SK-N-SH treated with all-trans-retinoic acid at 6 μM for 48 hours (cell line): ENCODE results near the gene EPC2.

Experiments used
- ATAC-seq: fragments of 200-7000 bp; cut with Tn5 transposase; 3 replicates; pipeline ENCODE4 v1.9.1; 2020; ENCODE audit warnings: mild to moderate bottlenecking, moderate library complexity
- ARNTL ChIP-seq: fragments of 450-650 bp; formaldehyde crosslinking; IDR thresholded peaks from 2 replicates; pipeline ENCODE4 v1.5.0; 2020; ENCODE audit warnings: low read depth, mild to moderate bottlenecking, moderate library complexity, borderline replicate concordance
- CSDC2 ChIP-seq: fragments of 250-450 bp; sonication (Bioruptor Pico); IDR thresholded peaks from 2 replicates; pipeline ENCODE4 v1.5.0; 2020; ENCODE audit warnings: mild to moderate bottlenecking, moderate library complexity
- ESRRG ChIP-seq: fragments of 250-450 bp; sonication (Bioruptor Pico); IDR thresholded peaks from 2 replicates; pipeline ENCODE4 v1.6.1; 2021; ENCODE audit warnings: mild to moderate bottlenecking
- GLIS3 ChIP-seq: fragments of 250-450 bp; sonication (Bioruptor Pico); IDR thresholded peaks from 2 replicates; pipeline ENCODE4 v1.5.0; 2020; ENCODE audit warnings: mild to moderate bottlenecking, moderate library complexity
- ISL1 ChIP-seq: fragments of 250-450 bp; sonication (Bioruptor Pico); IDR thresholded peaks from 2 replicates; pipeline ENCODE4 v2.1.2; 2022; ENCODE audit warnings: mild to moderate bottlenecking, moderate library complexity
- PPARA ChIP-seq: fragments of 250-450 bp; sonication (Bioruptor Pico); IDR thresholded peaks from 2 replicates; pipeline ENCODE4 v1.5.0; 2020; ENCODE audit warnings: mild to moderate bottlenecking, borderline replicate concordance
- RARB ChIP-seq: fragments of 250-450 bp; sonication (Bioruptor Pico); IDR thresholded peaks from 2 replicates; pipeline ENCODE4 v1.8.0; 2021; ENCODE audit warnings: mild to moderate bottlenecking, moderate library complexity
- SNAI2 ChIP-seq: fragments of 250-450 bp; sonication (Bioruptor Pico); IDR thresholded peaks from 2 replicates; pipeline ENCODE4 v1.5.0; 2020; ENCODE audit warnings: mild to moderate bottlenecking, moderate library complexity
- TCF4 ChIP-seq: fragments of 250-450 bp; sonication (Bioruptor Pico); IDR thresholded peaks from 2 replicates; pipeline ENCODE4 v1.8.0; 2021; ENCODE audit warnings: mild to moderate bottlenecking, moderate library complexity, borderline replicate concordance
- TOX ChIP-seq: fragments of 250-450 bp; sonication (Bioruptor Pico); IDR thresholded peaks from 2 replicates; pipeline ENCODE4 v1.8.0; 2021; ENCODE audit warnings: mild to moderate bottlenecking, moderate library complexity, borderline replicate concordance
- ZFP3 ChIP-seq: fragments of 250-450 bp; sonication (Bioruptor Pico); IDR thresholded peaks from 2 replicates; pipeline ENCODE4 v1.5.0; 2020; ENCODE audit warnings: mild to moderate bottlenecking, moderate library complexity
- ZFP30 ChIP-seq: fragments of 450-650 bp; formaldehyde crosslinking; IDR thresholded peaks from 2 replicates; pipeline ENCODE4 v1.5.0; 2022; ENCODE audit warnings: mild to moderate bottlenecking, moderate library complexity
- ZNF565 ChIP-seq: fragments of 450-650 bp; formaldehyde crosslinking; conservative IDR thresholded peaks from 2 replicates; pipeline ENCODE4 v1.5.0; 2020; ENCODE audit warnings: low read depth, mild to moderate bottlenecking, moderate library complexity
- ZNF70 ChIP-seq: fragments of 450-650 bp; formaldehyde crosslinking; IDR thresholded peaks from 2 replicates; pipeline ENCODE4 v1.5.0; 2020; ENCODE audit warnings: mild to moderate bottlenecking, moderate library complexity
- ZNF8 ChIP-seq: fragments of 450-650 bp; formaldehyde crosslinking; IDR thresholded peaks from 2 replicates; pipeline ENCODE4 v1.5.0; 2020; ENCODE audit warnings: mild to moderate bottlenecking, moderate library complexity
- TF ChIP-seq, protein P1 (sequence below): fragments of 250-450 bp; sonication (Bioruptor Pico); IDR thresholded peaks from 2 replicates; pipeline ENCODE4 v1.8.0; 2021; ENCODE audit warnings: low read depth, mild to moderate bottlenecking, moderate library complexity, borderline replicate concordance
- TF ChIP-seq, protein P2 (sequence below): fragments of 250-450 bp; sonication (Bioruptor Pico); IDR thresholded peaks from 2 replicates; pipeline ENCODE4 v1.5.1; 2020; ENCODE audit warnings: low read depth, mild to moderate bottlenecking, moderate library complexity
- TF ChIP-seq, protein P3 (sequence below): fragments of 250-450 bp; sonication (Bioruptor Pico); IDR thresholded peaks from 2 replicates; pipeline ENCODE4 v1.5.0; 2020; ENCODE audit warnings: mild to moderate bottlenecking, moderate library complexity
- TF ChIP-seq, protein P4 (sequence below): fragments of 250-450 bp; sonication (Bioruptor Pico); IDR thresholded peaks from 2 replicates; pipeline ENCODE4 v1.5.1; 2021; ENCODE audit warnings: mild to moderate bottlenecking, moderate library complexity
- TF ChIP-seq, protein P5 (sequence below): fragments of 250-450 bp; sonication (Bioruptor Pico); IDR thresholded peaks from 2 replicates; pipeline ENCODE4 v1.8.0; 2020; ENCODE audit warnings: mild to moderate bottlenecking, moderate library complexity, borderline replicate concordance

The EPC2 gene

DNA sequence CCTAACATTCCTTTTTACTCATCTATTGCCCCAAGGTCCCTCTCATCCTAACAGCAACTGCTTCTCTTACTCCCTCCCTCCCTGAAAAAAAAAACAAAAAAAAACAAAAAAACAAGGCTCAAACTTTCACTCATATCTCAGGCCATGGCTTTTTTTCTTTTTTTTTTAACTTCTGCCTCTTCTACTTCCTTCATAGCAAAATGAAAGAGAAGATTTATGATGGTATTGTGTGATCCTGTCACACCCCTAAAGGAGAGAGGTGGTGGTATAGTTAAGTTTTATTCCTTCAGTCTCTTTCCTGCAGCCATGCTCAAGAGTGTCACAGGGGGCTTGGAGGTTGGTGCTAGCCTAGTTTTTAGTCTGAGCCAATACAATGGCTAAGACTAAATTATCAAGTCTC, 21.5 kb upstream of the EPC2 start:
- TF ChIP-seq PPARA (no peak), RARB (no peak), ZNF8 (CRISPR knock-in tag) (no peak), ZFP3 (CRISPR knock-in tag) (no peak), ARNTL (CRISPR knock-in tag) (no peak), SNAI2 (CRISPR knock-in tag) (no peak), ZNF565 (CRISPR knock-in tag) (no peak), ZFP30 (CRISPR knock-in tag) (no peak), TCF4 (no peak), TOX (CRISPR knock-in tag) (no peak)
- TF ChIP-seq, protein P1, sequence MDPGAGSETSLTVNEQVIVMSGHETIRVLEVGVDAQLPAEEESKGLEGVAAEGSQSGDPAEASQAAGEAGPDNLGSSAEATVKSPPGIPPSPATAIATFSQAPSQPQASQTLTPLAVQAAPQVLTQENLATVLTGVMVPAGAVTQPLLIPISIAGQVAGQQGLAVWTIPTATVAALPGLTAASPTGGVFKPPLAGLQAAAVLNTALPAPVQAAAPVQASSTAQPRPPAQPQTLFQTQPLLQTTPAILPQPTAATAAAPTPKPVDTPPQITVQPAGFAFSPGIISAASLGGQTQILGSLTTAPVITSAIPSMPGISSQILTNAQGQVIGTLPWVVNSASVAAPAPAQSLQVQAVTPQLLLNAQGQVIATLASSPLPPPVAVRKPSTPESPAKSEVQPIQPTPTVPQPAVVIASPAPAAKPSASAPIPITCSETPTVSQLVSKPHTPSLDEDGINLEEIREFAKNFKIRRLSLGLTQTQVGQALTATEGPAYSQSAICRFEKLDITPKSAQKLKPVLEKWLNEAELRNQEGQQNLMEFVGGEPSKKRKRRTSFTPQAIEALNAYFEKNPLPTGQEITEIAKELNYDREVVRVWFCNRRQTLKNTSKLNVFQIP = no peak
- TF ChIP-seq, protein P2, sequence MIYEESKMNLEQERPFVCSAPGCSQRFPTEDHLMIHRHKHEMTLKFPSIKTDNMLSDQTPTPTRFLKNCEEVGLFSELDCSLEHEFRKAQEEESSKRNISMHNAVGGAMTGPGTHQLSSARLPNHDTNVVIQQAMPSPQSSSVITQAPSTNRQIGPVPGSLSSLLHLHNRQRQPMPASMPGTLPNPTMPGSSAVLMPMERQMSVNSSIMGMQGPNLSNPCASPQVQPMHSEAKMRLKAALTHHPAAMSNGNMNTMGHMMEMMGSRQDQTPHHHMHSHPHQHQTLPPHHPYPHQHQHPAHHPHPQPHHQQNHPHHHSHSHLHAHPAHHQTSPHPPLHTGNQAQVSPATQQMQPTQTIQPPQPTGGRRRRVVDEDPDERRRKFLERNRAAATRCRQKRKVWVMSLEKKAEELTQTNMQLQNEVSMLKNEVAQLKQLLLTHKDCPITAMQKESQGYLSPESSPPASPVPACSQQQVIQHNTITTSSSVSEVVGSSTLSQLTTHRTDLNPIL (CRISPR knock-in tag) = no peak
- TF ChIP-seq, protein P3, sequence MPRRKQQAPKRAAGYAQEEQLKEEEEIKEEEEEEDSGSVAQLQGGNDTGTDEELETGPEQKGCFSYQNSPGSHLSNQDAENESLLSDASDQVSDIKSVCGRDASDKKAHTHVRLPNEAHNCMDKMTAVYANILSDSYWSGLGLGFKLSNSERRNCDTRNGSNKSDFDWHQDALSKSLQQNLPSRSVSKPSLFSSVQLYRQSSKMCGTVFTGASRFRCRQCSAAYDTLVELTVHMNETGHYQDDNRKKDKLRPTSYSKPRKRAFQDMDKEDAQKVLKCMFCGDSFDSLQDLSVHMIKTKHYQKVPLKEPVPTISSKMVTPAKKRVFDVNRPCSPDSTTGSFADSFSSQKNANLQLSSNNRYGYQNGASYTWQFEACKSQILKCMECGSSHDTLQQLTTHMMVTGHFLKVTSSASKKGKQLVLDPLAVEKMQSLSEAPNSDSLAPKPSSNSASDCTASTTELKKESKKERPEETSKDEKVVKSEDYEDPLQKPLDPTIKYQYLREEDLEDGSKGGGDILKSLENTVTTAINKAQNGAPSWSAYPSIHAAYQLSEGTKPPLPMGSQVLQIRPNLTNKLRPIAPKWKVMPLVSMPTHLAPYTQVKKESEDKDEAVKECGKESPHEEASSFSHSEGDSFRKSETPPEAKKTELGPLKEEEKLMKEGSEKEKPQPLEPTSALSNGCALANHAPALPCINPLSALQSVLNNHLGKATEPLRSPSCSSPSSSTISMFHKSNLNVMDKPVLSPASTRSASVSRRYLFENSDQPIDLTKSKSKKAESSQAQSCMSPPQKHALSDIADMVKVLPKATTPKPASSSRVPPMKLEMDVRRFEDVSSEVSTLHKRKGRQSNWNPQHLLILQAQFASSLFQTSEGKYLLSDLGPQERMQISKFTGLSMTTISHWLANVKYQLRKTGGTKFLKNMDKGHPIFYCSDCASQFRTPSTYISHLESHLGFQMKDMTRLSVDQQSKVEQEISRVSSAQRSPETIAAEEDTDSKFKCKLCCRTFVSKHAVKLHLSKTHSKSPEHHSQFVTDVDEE (CRISPR knock-in tag) = no peak
- TF ChIP-seq, protein P4, sequence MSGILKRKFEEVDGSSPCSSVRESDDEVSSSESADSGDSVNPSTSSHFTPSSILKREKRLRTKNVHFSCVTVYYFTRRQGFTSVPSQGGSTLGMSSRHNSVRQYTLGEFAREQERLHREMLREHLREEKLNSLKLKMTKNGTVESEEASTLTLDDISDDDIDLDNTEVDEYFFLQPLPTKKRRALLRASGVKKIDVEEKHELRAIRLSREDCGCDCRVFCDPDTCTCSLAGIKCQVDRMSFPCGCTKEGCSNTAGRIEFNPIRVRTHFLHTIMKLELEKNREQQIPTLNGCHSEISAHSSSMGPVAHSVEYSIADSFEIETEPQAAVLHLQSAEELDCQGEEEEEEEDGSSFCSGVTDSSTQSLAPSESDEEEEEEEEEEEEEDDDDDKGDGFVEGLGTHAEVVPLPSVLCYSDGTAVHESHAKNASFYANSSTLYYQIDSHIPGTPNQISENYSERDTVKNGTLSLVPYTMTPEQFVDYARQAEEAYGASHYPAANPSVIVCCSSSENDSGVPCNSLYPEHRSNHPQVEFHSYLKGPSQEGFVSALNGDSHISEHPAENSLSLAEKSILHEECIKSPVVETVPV (CRISPR knock-in tag) = no peak
- TF ChIP-seq, protein P5, sequence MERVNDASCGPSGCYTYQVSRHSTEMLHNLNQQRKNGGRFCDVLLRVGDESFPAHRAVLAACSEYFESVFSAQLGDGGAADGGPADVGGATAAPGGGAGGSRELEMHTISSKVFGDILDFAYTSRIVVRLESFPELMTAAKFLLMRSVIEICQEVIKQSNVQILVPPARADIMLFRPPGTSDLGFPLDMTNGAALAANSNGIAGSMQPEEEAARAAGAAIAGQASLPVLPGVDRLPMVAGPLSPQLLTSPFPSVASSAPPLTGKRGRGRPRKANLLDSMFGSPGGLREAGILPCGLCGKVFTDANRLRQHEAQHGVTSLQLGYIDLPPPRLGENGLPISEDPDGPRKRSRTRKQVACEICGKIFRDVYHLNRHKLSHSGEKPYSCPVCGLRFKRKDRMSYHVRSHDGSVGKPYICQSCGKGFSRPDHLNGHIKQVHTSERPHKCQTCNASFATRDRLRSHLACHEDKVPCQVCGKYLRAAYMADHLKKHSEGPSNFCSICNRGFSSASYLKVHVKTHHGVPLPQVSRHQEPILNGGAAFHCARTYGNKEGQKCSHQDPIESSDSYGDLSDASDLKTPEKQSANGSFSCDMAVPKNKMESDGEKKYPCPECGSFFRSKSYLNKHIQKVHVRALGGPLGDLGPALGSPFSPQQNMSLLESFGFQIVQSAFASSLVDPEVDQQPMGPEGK (CRISPR knock-in tag) = no peak
- ATAC-seq = no peak

DNA sequence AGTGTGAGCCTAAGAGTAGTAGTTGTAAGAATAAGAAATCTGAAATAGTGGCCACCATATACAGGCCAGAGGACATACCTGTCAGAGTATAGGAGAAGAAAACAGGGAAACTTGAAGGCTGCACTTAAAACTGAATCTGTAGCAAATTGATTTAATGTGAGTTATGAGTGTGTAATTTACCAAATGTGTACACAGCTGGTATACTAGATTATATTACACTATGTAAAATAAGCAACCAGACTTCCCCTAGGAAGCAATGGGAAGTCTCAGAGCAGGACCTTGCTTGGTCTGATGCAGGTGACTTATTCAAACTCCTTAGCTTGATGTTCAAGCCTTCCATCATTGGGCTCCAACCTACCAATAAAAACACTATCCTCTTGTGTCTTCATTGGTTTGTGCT, 17.3 kb upstream of the EPC2 start:
- no peak for ATAC-seq
- TF ChIP-seq SNAI2 (CRISPR knock-in tag) (no peak), ESRRG (CRISPR knock-in tag) (no peak), PPARA (no peak), ZNF70 (CRISPR knock-in tag) (no peak), ISL1 (CRISPR knock-in tag) (no peak), RARB (no peak), TOX (CRISPR knock-in tag) (no peak), CSDC2 (CRISPR knock-in tag) (no peak), ZNF8 (CRISPR knock-in tag) (no peak), GLIS3 (no peak)
- TF ChIP-seq, protein P4 (CRISPR knock-in tag) = no peak
- TF ChIP-seq, protein P3 (CRISPR knock-in tag) = no peak
- TF ChIP-seq, all 23 proteins: peak for 0
